ENCODE data around the gene NPPA. TPM values are rescaled to one million over a fixed set of nuclear protein-coding genes. Genes with fewer than 3 reads are reported as not detected.

Gene NPPA
- total RNA-seq, 3 donors from 2014 or later: 0.66 TPM; not detected in 2

- Histone ChIP-seq H3K4me1 (no peaks in the 10 kb centered on the region), H3K27me3 (peaks cover 0 to under 1% of the 10 kb centered on the region in 2 donors), H3K4me3 (no peak overlapping the region), H3K27ac (no peak overlapping the region), H3K9me3 (no peaks in the 10 kb centered on the region), H3K36me3 (no peaks in the 10 kb centered on the region)
- DNase-seq (ENCODE audit: low spot score in 2 of 2): no peak
- intact Hi-C loops (cut with DNase I; ENCODE audit: low total_unique reads): no loop called here
- TF ChIP-seq POLR2A (IDR thresholded peaks at IDR 0.05) (no peak), POLR2AphosphoS5 (IDR thresholded peaks at IDR 0.05) (no peak)
- TF ChIP-seq, protein P1, sequence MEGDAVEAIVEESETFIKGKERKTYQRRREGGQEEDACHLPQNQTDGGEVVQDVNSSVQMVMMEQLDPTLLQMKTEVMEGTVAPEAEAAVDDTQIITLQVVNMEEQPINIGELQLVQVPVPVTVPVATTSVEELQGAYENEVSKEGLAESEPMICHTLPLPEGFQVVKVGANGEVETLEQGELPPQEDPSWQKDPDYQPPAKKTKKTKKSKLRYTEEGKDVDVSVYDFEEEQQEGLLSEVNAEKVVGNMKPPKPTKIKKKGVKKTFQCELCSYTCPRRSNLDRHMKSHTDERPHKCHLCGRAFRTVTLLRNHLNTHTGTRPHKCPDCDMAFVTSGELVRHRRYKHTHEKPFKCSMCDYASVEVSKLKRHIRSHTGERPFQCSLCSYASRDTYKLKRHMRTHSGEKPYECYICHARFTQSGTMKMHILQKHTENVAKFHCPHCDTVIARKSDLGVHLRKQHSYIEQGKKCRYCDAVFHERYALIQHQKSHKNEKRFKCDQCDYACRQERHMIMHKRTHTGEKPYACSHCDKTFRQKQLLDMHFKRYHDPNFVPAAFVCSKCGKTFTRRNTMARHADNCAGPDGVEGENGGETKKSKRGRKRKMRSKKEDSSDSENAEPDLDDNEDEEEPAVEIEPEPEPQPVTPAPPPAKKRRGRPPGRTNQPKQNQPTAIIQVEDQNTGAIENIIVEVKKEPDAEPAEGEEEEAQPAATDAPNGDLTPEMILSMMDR (IDR thresholded peaks at IDR 0.05): no peak
Observed at GRCh38 chr1:11851180-11851579, 3.6 kb upstream of the NPPA start.

GRCh38 chr1:11850156-11850555, 2.6 kb upstream of the NPPA start:
- H3K36me3 ChIP-seq: no peaks in the 10 kb centered on the region
- H3K9me3 ChIP-seq: no peaks in the 10 kb centered on the region
- no peak overlapping the region for H3K27ac ChIP-seq
- TF ChIP-seq POLR2AphosphoS5 (IDR thresholded peaks at IDR 0.05) (no peak), POLR2A (IDR thresholded peaks at IDR 0.05) (no peak)
- TF ChIP-seq, protein P1 (IDR thresholded peaks at IDR 0.05): no peak
- intact Hi-C loops (cut with DNase I; ENCODE audit: low total_unique reads): no loop called here
- no peak for DNase-seq (ENCODE audit: low spot score in 2 of 2)
- no peaks in the 10 kb centered on the region for H3K27me3 ChIP-seq
- no peaks in the 10 kb centered on the region for H3K4me1 ChIP-seq
- no peak overlapping the region for H3K4me3 ChIP-seq

DNA sequence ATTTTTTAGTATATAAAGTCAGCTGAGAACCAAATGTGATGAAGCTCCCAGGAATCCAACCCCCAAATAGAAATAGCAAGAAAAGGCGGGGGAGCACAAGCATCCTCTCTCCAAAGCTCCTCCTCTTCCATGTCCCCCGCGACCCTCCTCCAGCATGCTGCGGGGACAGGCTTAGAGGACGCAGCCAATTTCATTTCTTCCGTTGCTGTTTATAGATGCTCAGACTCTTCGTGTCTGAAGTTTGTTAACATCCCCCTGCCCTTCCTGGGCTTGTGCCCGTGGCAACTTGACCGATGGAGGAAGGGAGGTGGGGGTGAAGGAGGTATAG, 754 bp upstream of the NPPA start:
- no peaks in the 10 kb centered on the region for H3K27me3 ChIP-seq
- TF ChIP-seq POLR2A (IDR thresholded peaks at IDR 0.05) (no peak), POLR2AphosphoS5 (IDR thresholded peaks at IDR 0.05) (no peak)
- TF ChIP-seq, protein P1 (IDR thresholded peaks at IDR 0.05): no peak
- no peaks in the 10 kb centered on the region for H3K4me1 ChIP-seq
- H3K27ac ChIP-seq: no peak overlapping the region
- intact Hi-C loops (cut with DNase I; ENCODE audit: low total_unique reads): no loop called here
- H3K36me3 ChIP-seq: no peaks in the 10 kb centered on the region
- H3K4me3 ChIP-seq: no peak overlapping the region
- H3K9me3 ChIP-seq: no peaks in the 10 kb centered on the region
- DNase-seq (ENCODE audit: low spot score in 2 of 2): no peak

GRCh38 chr1:11845641-11846335, 1.8 kb downstream of the NPPA start:
- Histone ChIP-seq H3K4me3 (no peak overlapping the region), H3K4me1 (no peaks in the 10 kb centered on the region), H3K36me3 (peaks cover 9% of the 10 kb centered on the region), H3K27ac (no peak overlapping the region), H3K9me3 (no peaks in the 10 kb centered on the region), H3K27me3 (no peaks in the 10 kb centered on the region)
- no peak for DNase-seq (ENCODE audit: low spot score in 2 of 2)
- intact Hi-C loops (cut with DNase I; ENCODE audit: low total_unique reads): no loop called here
- TF ChIP-seq POLR2A (IDR thresholded peaks at IDR 0.05): no peak
- TF ChIP-seq, protein P1 (IDR thresholded peaks at IDR 0.05): no peak
- TF ChIP-seq POLR2AphosphoS5 (IDR thresholded peaks at IDR 0.05): no peak

DNA sequence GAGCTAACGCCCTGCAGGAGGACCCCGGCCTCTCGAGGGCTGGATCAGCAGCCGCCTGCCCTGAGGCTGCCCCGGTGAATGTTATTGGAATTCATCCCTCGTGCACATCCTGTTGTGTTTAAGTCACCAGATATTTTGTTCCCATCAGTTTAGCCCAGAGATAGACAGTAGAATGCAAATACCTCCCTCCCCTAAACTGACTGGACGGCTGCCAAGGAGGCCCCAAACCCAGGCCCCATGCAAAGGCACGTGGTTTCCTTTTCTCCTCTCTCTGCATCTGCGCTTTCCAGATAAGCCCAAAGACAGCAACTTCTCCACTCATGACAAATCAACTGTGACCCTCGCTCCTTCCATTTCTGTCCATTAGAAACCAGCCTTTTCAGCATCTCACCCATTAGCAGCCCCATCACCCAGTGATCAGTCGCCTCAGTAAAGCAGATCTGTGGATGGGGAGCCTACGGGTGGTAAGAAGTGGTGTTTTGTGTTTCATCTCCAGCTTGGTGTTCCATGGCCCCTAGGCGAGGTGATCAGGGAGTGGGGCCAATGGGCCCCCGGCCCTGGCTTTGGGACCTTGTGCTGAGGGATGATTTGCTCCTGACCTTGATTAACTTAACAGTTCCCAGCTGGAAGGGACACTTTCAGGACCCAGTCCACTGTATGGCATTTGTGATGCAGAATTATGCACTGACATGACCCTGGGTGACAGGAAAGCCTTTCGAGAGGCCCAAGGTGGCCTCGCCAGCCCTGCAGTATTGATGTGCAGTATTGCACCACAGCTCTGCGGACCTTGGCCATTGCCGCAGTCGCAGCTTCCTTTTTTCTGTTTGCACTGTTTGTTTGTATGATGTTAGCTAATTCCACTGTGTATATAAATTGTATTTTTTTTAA, 5.2 kb downstream of the NPPA start:
- no peaks in the 10 kb centered on the region for H3K4me1 ChIP-seq
- no peak for DNase-seq (ENCODE audit: low spot score in 2 of 2)
- no peak overlapping the region for H3K4me3 ChIP-seq
- intact Hi-C loops (cut with DNase I; ENCODE audit: low total_unique reads): no loop called here
- no peaks in the 10 kb centered on the region for H3K27me3 ChIP-seq
- no peaks in the 10 kb centered on the region for H3K9me3 ChIP-seq
- peaks cover 9% of the 10 kb centered on the region for H3K36me3 ChIP-seq
- H3K27ac ChIP-seq: no peak overlapping the region
- no peak for TF ChIP-seq POLR2A (IDR thresholded peaks at IDR 0.05)
- TF ChIP-seq, protein P1 (IDR thresholded peaks at IDR 0.05): no peak
- no peak for TF ChIP-seq POLR2AphosphoS5 (IDR thresholded peaks at IDR 0.05)
